Parathyroid adenoma (tissue), 2 donors: Measurements from ENCODE around the gene RPA1.

Experiments used
- H2AFZ ChIP-seq: fragments of 300-600 bp; sonication (generic); one replicate; pipeline ENCODE4 v1.7.0; 2017; ENCODE audit warnings: antibody characterized with exemption, mild to moderate bottlenecking
- H3K27ac ChIP-seq: fragments of 300-600 bp; sonication (generic); one replicate; pipeline ENCODE4 v1.7.0; 2017
- H3K27me3 ChIP-seq: fragments of 300-600 bp; sonication (generic); one replicate; pipeline ENCODE4 v1.7.0; 2017; ENCODE audit warnings: low read length; ENCODE audit not compliant: control insufficient read depth, insufficient read depth
- H3K36me3 ChIP-seq: fragments of 300-600 bp; sonication (generic); one replicate; pipeline ENCODE4 v1.7.0; 2017; ENCODE audit warnings: low read length; ENCODE audit not compliant: control insufficient read depth, insufficient read depth
- H3K4me1 ChIP-seq: fragments of 300-600 bp; sonication (generic); one replicate; pipeline ENCODE4 v1.7.0; 2017; ENCODE audit warnings: control low read depth
- H3K4me2 ChIP-seq: fragments of 300-600 bp; sonication (generic); one replicate; pipeline ENCODE4 v1.7.0; 2017; ENCODE audit warnings: low read length
- H3K4me3 ChIP-seq: fragments of 300-600 bp; sonication (generic); one replicate; pipeline ENCODE4 v1.7.0; 2017; ENCODE audit warnings: low read depth, low read length
- H3K79me2 ChIP-seq: fragments of 300-600 bp; sonication (generic); one replicate; pipeline ENCODE4 v1.7.0; 2017; ENCODE audit warnings: control low read depth
- H3K9ac ChIP-seq: fragments of 300-600 bp; sonication (generic); one replicate; pipeline ENCODE4 v1.7.0; 2017; ENCODE audit warnings: mild to moderate bottlenecking
- H3K9me3 ChIP-seq: fragments of 300-600 bp; sonication (generic); one replicate; pipeline ENCODE4 v1.7.0; 2017; ENCODE audit warnings: low read length; ENCODE audit not compliant: control insufficient read depth
- CTCF ChIP-seq: fragments of 300-600 bp; sonication (generic); IDR thresholded peaks from one replicate; pipeline ENCODE4 v1.7.0; 2017; ENCODE audit warnings: antibody characterized with exemption, mild to moderate bottlenecking
- donor health status: primary hyperparathyroidism.

The RPA1 gene

GRCh38 chr17:1875597-1875996, 45.8 kb downstream of the RPA1 start:
- TF ChIP-seq CTCF = no peak
- Histone ChIP-seq H3K4me3 (no peak overlapping the region), H3K9ac (no peak overlapping the region), H2AFZ (no peak overlapping the region), H3K4me1 (no peaks in the 10 kb centered on the region), H3K79me2 (no peaks in the 10 kb centered on the region), H3K9me3 (no peaks in the 10 kb centered on the region), H3K4me2 (no peak overlapping the region), H3K36me3 (no peaks in the 10 kb centered on the region), H3K27ac (no peak overlapping the region), H3K27me3 (no peaks in the 10 kb centered on the region)

DNA sequence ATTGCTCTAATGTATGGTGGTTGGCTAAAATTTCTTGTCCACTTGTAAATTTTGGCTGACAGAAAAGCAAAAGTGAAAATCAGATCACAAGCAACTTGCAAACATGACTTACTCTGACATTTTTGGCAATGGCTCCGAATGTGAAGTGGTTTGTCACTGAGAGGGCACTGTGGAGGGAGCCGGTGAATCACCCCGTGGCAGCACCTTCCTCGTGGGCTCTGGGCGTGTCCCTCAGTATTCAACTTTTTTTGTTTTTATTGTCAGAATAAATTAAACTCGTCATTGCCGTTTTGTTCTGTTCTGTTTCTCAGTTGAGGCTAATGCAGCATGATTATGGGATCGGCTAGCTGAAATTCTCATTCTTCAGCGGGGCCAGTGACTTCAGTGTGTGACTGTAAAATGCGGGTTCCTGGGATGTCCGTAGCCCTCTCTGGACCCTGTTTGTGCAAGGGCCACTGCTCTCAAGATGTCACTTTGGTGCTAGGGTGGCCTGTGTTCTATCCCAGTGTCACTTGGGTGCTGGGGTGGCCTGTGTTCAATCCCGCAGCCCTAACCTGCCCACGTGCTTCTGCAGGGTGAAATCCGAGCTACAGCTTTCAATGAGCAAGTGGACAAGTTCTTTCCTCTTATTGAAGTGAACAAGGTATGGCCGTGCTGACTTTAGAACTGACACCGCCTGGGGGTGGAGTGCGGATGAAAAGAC, 48.8 kb downstream of the RPA1 start:
- no peak for TF ChIP-seq CTCF
- Histone ChIP-seq H3K9ac (no peak overlapping the region), H3K27me3 (no peaks in the 10 kb centered on the region), H3K9me3 (no peaks in the 10 kb centered on the region), H3K36me3 (no peaks in the 10 kb centered on the region), H2AFZ (no peak overlapping the region), H3K79me2 (no peaks in the 10 kb centered on the region), H3K27ac (no peak overlapping the region), H3K4me3 (no peak overlapping the region), H3K4me2 (no peak overlapping the region), H3K4me1 (no peaks in the 10 kb centered on the region)

GRCh38 chr17:1880851-1881630, 51.2 kb downstream of the RPA1 start:
- no peaks in the 10 kb centered on the region for H3K79me2 ChIP-seq
- H3K36me3 ChIP-seq = no peaks in the 10 kb centered on the region
- H3K9ac ChIP-seq = no peak overlapping the region
- no peak for TF ChIP-seq CTCF
- no peak overlapping the region for H3K27ac ChIP-seq
- H2AFZ ChIP-seq = no peak overlapping the region
- H3K9me3 ChIP-seq = no peaks in the 10 kb centered on the region
- H3K4me2 ChIP-seq = no peak overlapping the region
- no peaks in the 10 kb centered on the region for H3K4me1 ChIP-seq
- H3K27me3 ChIP-seq = no peaks in the 10 kb centered on the region
- H3K4me3 ChIP-seq = no peak overlapping the region

GRCh38 chr17:1882836-1883235, 53.0 kb downstream of the RPA1 start:
- Histone ChIP-seq H3K79me2 (no peaks in the 10 kb centered on the region), H3K9ac (no peak overlapping the region), H2AFZ (no peak overlapping the region), H3K4me2 (no peak overlapping the region), H3K27me3 (no peaks in the 10 kb centered on the region), H3K4me3 (no peak overlapping the region), H3K27ac (no peak overlapping the region), H3K36me3 (no peaks in the 10 kb centered on the region), H3K9me3 (no peaks in the 10 kb centered on the region), H3K4me1 (no peaks in the 10 kb centered on the region)
- TF ChIP-seq CTCF = peak; percentile 43
